ENCODE results near the gene BMP5.

GRCh38 chr6:55888917-55889316 is 13.5 kb upstream of the BMP5 start:
- TF ChIP-seq CTCF (IDR thresholded peaks at IDR 0.05; ENCODE audit: low read depth, low read length): no peak
- no peak for TF ChIP-seq EZH2phosphoT487 (IDR thresholded peaks at IDR 0.05; ENCODE audit: low read depth)
